ENCODE data around the gene SLC25A21.

The SLC25A21 gene

GRCh38 chr14:37203423-37203822 lies 31.0 kb upstream of the SLC25A21 start:
- no peak for TF ChIP-seq ZFP3 (CRISPR knock-in tag; IDR thresholded peaks at IDR 0.05)
- TF ChIP-seq PPARA (CRISPR knock-in tag; IDR thresholded peaks at IDR 0.05; ENCODE audit: borderline replicate concordance): no peak
- TF ChIP-seq GLIS3 (CRISPR knock-in tag; IDR thresholded peaks at IDR 0.05): no peak
- TF ChIP-seq SNAI2 (CRISPR knock-in tag; IDR thresholded peaks at IDR 0.05): no peak
- TF ChIP-seq, protein P1, sequence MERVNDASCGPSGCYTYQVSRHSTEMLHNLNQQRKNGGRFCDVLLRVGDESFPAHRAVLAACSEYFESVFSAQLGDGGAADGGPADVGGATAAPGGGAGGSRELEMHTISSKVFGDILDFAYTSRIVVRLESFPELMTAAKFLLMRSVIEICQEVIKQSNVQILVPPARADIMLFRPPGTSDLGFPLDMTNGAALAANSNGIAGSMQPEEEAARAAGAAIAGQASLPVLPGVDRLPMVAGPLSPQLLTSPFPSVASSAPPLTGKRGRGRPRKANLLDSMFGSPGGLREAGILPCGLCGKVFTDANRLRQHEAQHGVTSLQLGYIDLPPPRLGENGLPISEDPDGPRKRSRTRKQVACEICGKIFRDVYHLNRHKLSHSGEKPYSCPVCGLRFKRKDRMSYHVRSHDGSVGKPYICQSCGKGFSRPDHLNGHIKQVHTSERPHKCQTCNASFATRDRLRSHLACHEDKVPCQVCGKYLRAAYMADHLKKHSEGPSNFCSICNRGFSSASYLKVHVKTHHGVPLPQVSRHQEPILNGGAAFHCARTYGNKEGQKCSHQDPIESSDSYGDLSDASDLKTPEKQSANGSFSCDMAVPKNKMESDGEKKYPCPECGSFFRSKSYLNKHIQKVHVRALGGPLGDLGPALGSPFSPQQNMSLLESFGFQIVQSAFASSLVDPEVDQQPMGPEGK (CRISPR knock-in tag; IDR thresholded peaks at IDR 0.05; ENCODE audit: borderline replicate concordance): no peak
- TF ChIP-seq CSDC2 (CRISPR knock-in tag; IDR thresholded peaks at IDR 0.05): no peak
- no peak for TF ChIP-seq ZNF8 (CRISPR knock-in tag; IDR thresholded peaks at IDR 0.05)
- no peak for TF ChIP-seq ZC3H10 (CRISPR knock-in tag; IDR thresholded peaks at IDR 0.05)
- ATAC-seq: no peak

DNA sequence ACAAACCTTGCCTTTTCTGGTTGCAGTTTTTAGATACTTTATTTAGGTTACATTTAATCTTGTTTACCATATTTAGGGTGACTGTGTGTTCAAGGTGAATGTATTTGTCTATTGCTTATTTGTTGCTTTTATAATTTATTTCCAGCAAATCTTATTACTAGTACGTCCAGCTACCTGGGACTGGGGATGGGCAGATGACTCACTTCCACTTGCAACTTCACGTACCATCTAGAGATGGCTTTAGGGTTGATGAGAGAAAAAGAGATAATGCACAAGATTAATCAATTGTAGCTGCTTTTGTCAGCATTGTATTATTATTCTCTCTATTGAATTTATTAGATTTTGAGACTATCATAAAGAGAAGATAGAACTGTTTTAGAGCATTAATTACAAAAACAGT lies 30.4 kb upstream of the SLC25A21 start:
- no peak for ATAC-seq
- TF ChIP-seq ZC3H10 (CRISPR knock-in tag; IDR thresholded peaks at IDR 0.05) (no peak), GLIS3 (CRISPR knock-in tag; IDR thresholded peaks at IDR 0.05) (no peak), SNAI2 (CRISPR knock-in tag; IDR thresholded peaks at IDR 0.05) (no peak), BACH2 (CRISPR knock-in tag; IDR thresholded peaks at IDR 0.05; ENCODE audit: borderline replicate concordance) (no peak), CSDC2 (CRISPR knock-in tag; IDR thresholded peaks at IDR 0.05) (no peak), OSR1 (CRISPR knock-in tag; IDR thresholded peaks at IDR 0.05) (no peak), RARB (CRISPR knock-in tag; IDR thresholded peaks at IDR 0.05) (no peak), ZNF565 (CRISPR knock-in tag; conservative IDR thresholded peaks at IDR 0.05; ENCODE audit: low read depth) (no peak), ESRRG (CRISPR knock-in tag; IDR thresholded peaks at IDR 0.05) (no peak), ARNTL (CRISPR knock-in tag; IDR thresholded peaks at IDR 0.05; ENCODE audit: borderline replicate concordance, low read depth) (no peak), TOX (CRISPR knock-in tag; IDR thresholded peaks at IDR 0.05; ENCODE audit: borderline replicate concordance) (no peak), POU6F1 (CRISPR knock-in tag; IDR thresholded peaks at IDR 0.05; ENCODE audit: borderline replicate concordance, low read depth) (no peak), PPARA (CRISPR knock-in tag; IDR thresholded peaks at IDR 0.05; ENCODE audit: borderline replicate concordance) (no peak), TCF4 (CRISPR knock-in tag; IDR thresholded peaks at IDR 0.05; ENCODE audit: borderline replicate concordance) (no peak), ZNF70 (CRISPR knock-in tag; IDR thresholded peaks at IDR 0.05) (no peak), ZNF8 (CRISPR knock-in tag; IDR thresholded peaks at IDR 0.05) (no peak)
- TF ChIP-seq, protein P2, sequence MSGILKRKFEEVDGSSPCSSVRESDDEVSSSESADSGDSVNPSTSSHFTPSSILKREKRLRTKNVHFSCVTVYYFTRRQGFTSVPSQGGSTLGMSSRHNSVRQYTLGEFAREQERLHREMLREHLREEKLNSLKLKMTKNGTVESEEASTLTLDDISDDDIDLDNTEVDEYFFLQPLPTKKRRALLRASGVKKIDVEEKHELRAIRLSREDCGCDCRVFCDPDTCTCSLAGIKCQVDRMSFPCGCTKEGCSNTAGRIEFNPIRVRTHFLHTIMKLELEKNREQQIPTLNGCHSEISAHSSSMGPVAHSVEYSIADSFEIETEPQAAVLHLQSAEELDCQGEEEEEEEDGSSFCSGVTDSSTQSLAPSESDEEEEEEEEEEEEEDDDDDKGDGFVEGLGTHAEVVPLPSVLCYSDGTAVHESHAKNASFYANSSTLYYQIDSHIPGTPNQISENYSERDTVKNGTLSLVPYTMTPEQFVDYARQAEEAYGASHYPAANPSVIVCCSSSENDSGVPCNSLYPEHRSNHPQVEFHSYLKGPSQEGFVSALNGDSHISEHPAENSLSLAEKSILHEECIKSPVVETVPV (CRISPR knock-in tag; IDR thresholded peaks at IDR 0.05): no peak
- TF ChIP-seq, protein P3, sequence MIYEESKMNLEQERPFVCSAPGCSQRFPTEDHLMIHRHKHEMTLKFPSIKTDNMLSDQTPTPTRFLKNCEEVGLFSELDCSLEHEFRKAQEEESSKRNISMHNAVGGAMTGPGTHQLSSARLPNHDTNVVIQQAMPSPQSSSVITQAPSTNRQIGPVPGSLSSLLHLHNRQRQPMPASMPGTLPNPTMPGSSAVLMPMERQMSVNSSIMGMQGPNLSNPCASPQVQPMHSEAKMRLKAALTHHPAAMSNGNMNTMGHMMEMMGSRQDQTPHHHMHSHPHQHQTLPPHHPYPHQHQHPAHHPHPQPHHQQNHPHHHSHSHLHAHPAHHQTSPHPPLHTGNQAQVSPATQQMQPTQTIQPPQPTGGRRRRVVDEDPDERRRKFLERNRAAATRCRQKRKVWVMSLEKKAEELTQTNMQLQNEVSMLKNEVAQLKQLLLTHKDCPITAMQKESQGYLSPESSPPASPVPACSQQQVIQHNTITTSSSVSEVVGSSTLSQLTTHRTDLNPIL (CRISPR knock-in tag; IDR thresholded peaks at IDR 0.05; ENCODE audit: low read depth): no peak
- TF ChIP-seq, protein P4, sequence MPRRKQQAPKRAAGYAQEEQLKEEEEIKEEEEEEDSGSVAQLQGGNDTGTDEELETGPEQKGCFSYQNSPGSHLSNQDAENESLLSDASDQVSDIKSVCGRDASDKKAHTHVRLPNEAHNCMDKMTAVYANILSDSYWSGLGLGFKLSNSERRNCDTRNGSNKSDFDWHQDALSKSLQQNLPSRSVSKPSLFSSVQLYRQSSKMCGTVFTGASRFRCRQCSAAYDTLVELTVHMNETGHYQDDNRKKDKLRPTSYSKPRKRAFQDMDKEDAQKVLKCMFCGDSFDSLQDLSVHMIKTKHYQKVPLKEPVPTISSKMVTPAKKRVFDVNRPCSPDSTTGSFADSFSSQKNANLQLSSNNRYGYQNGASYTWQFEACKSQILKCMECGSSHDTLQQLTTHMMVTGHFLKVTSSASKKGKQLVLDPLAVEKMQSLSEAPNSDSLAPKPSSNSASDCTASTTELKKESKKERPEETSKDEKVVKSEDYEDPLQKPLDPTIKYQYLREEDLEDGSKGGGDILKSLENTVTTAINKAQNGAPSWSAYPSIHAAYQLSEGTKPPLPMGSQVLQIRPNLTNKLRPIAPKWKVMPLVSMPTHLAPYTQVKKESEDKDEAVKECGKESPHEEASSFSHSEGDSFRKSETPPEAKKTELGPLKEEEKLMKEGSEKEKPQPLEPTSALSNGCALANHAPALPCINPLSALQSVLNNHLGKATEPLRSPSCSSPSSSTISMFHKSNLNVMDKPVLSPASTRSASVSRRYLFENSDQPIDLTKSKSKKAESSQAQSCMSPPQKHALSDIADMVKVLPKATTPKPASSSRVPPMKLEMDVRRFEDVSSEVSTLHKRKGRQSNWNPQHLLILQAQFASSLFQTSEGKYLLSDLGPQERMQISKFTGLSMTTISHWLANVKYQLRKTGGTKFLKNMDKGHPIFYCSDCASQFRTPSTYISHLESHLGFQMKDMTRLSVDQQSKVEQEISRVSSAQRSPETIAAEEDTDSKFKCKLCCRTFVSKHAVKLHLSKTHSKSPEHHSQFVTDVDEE (CRISPR knock-in tag; IDR thresholded peaks at IDR 0.05): no peak

DNA sequence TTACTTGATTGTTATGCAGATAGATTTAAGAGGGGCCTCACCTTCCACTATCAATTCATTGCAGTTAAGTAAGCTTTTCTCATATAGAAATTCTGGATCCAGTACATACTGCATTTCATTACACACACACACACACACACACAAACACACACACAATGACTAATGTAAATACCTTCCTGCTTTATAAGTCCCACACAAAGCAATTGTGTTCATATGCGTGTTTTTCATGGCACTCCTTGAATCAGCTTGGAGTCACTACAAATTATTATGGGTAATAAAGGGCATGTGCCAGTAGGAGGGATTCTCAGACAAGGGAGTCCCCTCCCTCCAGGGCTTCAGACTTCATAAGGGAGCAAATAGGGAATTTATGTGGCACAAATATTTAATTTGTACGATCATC lies 29.9 kb upstream of the SLC25A21 start:
- TF ChIP-seq, protein P2 (CRISPR knock-in tag; IDR thresholded peaks at IDR 0.05): no peak
- no peak for TF ChIP-seq POU6F1 (CRISPR knock-in tag; IDR thresholded peaks at IDR 0.05; ENCODE audit: borderline replicate concordance, low read depth)
- TF ChIP-seq ESRRG (CRISPR knock-in tag; IDR thresholded peaks at IDR 0.05): no peak
- no peak for TF ChIP-seq ARNTL (CRISPR knock-in tag; IDR thresholded peaks at IDR 0.05; ENCODE audit: borderline replicate concordance, low read depth)
- no peak for TF ChIP-seq OSR1 (CRISPR knock-in tag; IDR thresholded peaks at IDR 0.05)
- TF ChIP-seq, protein P3 (CRISPR knock-in tag; IDR thresholded peaks at IDR 0.05; ENCODE audit: low read depth): no peak
- no peak for TF ChIP-seq ISL1 (CRISPR knock-in tag; IDR thresholded peaks at IDR 0.05)
- no peak for TF ChIP-seq BACH2 (CRISPR knock-in tag; IDR thresholded peaks at IDR 0.05; ENCODE audit: borderline replicate concordance)
- ATAC-seq: no peak
